Astrocyte of the spinal cord (primary cell): Measurements from ENCODE around the gene FUT8.

Experiments used
- DNase-seq: peaks from one replicate; pipeline ENCODE4 v3.0.0; 2011; ENCODE audit warnings: low read depth, low spot score
- H3K4me3 ChIP-seq: 2 replicates; pipeline ENCODE4 v1.5.1; 2011; ENCODE audit warnings: low read depth, mild to moderate bottlenecking, low read length, moderate library complexity
- CTCF ChIP-seq: IDR thresholded peaks from 2 replicates; pipeline ENCODE4 v1.5.1; 2012; ENCODE audit warnings: low read depth, mild to moderate bottlenecking, low read length, inconsistent platforms
- in situ Hi-C: cut with HindIII; loops from 2 replicates; pipeline ENCODE4 v1.10.0; 2017; ENCODE audit warnings: low sequenced_read_pairs

FUT8 gene

DNA sequence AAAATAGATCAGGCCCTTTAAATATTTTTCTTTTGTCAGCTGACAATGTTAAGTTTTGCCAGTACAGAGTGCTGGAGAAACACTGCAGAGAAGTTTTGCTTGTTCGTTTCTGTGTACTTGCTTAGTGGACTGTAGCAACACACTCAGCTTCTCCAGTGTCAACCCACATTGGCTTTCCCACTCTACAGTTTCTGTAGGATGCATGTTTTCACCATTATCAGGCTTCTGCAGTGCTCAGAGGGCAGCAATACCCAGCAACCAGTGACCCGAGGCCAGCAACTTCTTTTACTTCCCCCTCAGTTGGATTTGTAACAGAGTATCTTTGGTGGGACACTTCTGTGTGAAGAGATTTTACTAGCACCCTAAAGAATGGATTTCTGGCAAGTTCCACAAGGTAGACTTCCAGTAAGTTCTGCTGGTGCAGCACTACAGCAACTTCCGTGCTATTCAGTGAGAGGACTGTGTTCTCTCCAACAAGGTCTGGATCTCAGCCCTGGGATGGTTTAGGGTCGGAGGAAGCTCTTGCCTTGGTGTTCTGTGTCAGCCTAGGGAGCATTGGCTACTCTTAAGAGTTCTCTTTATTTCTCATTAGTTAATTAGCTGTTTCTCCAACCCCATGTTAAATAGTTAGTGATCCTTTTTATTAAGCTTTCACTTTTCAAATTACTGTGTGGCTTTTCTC is 70.4 kb downstream of the FUT8 start:
- no peak overlapping the region for H3K4me3 ChIP-seq
- in situ Hi-C loops = no loop called here
- no peak for TF ChIP-seq CTCF
- no peak for DNase-seq

DNA sequence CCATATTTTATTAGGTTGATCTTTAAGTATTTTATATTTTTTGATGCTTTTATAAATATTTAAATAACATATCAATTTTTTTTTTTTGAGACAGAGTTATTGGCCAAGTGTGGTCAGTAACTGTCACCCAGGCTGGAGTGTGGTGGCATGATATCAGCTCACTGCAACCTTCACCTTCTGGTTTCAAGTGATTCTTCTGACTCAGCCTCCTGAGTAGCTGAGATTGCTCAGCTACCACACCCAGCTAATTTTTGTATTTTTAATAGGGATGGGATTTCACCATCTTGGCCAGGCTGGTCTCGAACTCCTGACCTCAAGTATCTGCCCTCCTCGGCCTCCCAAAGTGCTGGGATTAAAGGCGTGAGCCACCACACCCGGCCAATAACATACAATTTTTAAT is 71.1 kb downstream of the FUT8 start:
- H3K4me3 ChIP-seq = no peak overlapping the region
- DNase-seq = no peak
- in situ Hi-C loops = no loop called here
- TF ChIP-seq CTCF = no peak

- no peak overlapping the region for H3K4me3 ChIP-seq
- in situ Hi-C loops = no loop called here
Measured at GRCh38 chr14:65485516-65485915, 73.0 kb downstream of the FUT8 start.

GRCh38 chr14:65486863-65487262 is 74.3 kb downstream of the FUT8 start:
- TF ChIP-seq CTCF = no peak
- in situ Hi-C loops = no loop called here
- H3K4me3 ChIP-seq = no peak overlapping the region
- DNase-seq = peak; percentile 25

More at GRCh38 chr14:65485516-65485915, 73.0 kb downstream of the FUT8 start:
- no peak for DNase-seq
- TF ChIP-seq CTCF = no peak

GRCh38 chr14:65487783-65488494 is 75.4 kb downstream of the FUT8 start:
- TF ChIP-seq CTCF = no peak
- in situ Hi-C loops = no loop called here
- H3K4me3 ChIP-seq = no peak overlapping the region
- no peak for DNase-seq

DNA sequence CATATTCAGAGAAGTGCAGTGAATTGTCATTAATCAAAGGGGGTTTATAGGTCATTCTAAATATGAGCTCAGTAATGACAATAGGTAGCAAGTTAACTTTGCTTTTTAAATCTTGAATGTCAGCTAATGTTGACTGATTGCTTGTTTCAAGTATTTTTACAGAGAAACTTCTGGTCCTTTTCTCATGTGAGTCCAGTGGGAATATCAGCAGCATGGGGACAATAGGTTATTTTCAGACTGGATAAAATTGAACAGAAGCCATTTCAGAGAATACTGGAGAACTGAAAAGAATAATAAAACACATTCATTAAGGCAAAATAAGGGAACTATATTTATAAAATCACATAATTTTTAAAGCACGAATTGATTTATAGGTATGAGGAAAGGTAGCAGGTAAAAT is 78.7 kb downstream of the FUT8 start:
- TF ChIP-seq CTCF = no peak
- in situ Hi-C loops = no loop called here
- H3K4me3 ChIP-seq = no peak overlapping the region
- no peak for DNase-seq
